Measurements from ENCODE around the gene OR2V1.
"Not testable (repeated sequence)": the region's sequence is repeated elsewhere in the genome, so short reads cannot be mapped to it uniquely, and the experiment has no call there.

The OR2V1 gene

GRCh38 chr5:181153814-181154213 lies 22.8 kb upstream of the OR2V1 start:
- DNase-seq (ENCODE audit: low spot score) = no peak
- TF ChIP-seq CTCF (IDR thresholded peaks at IDR 0.05; ENCODE audit: extremely low read depth, missing control alignments) = no peak

- TF ChIP-seq CTCF (IDR thresholded peaks at IDR 0.05; ENCODE audit: extremely low read depth, missing control alignments) = no peak
- DNase-seq (ENCODE audit: low spot score) = no peak
These were observed 21.4 kb upstream of the OR2V1 start for GRCh38 chr5:181152406-181152805.

GRCh38 chr5:181151146-181151545 lies 20.2 kb upstream of the OR2V1 start:
- no peak for DNase-seq (ENCODE audit: low spot score)

GRCh38 chr5:181149806-181150733 lies 19.1 kb upstream of the OR2V1 start:
- no peak for DNase-seq (ENCODE audit: low spot score)
- TF ChIP-seq CTCF (IDR thresholded peaks at IDR 0.05; ENCODE audit: extremely low read depth, missing control alignments) = no peak

More at GRCh38 chr5:181151146-181151545, 20.2 kb upstream of the OR2V1 start:
- no peak for TF ChIP-seq CTCF (IDR thresholded peaks at IDR 0.05; ENCODE audit: extremely low read depth, missing control alignments)

DNA sequence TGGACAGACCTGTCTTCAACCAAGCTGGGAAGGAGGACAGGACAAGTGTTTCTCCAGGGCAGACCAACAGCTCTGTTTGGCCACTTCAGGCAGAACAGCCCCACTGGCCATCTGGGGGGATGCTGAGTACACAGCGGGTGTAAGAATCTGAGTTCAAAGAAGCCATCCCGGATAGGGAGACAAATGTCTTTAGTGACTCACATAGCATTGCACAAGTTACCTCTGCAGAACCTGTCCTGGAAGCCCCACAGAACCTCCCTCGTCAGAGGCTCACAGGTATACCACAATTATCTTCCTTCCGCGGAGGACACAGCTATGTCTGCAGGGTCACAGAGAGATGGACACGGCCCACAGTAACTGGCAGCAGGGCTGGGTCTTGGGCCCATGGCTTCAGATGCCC lies 18.4 kb upstream of the OR2V1 start:
- no peak for TF ChIP-seq CTCF (IDR thresholded peaks at IDR 0.05; ENCODE audit: extremely low read depth, missing control alignments)
- no peak for DNase-seq (ENCODE audit: low spot score)

DNA sequence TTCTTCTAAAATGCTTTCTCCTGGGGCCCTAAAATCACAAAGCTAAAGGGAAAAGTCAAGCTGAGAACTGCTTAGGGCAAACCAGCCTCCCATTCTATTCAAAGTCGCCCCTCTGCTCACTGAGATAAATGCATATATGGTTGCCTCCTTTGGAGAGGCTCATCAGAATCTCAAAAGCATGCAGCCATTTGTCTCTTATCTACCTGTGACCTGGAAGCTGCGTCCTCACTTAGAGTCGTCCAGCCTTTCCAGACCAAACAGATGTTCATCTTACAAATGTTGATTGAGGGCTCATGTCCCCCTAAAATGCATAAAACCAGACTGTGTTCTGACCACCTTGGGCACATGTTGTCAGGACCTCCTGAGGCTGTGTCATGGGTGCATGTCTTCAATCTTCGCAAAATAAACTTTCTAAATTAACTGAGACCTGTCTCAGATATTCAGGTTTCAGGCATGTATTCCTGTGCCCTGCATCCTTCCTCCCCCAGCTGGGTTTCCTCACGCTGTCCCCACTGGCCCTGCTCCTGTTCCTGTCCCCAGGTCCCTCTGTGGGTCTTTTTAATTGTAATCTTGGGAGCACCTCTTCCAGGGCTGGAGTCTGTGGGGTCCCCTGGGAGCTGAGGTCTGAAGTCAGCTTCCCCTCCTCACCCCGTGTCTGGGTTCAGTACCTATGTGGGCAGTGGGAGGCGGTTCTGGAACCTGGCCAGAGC lies 16.1 kb upstream of the OR2V1 start, which contains the start of gene OR2V2:
OR2V2 (plus strand) TSS at position 660 of the 710 bp plus-strand sequence. CDS start 7,357 bp downstream, outside the sequence.
- DNase-seq (ENCODE audit: low spot score) = not testable (repeated sequence)

GRCh38 chr5:181145133-181145532 lies 14.2 kb upstream of the OR2V1 start:
- DNase-seq (ENCODE audit: low spot score) = no peak
- TF ChIP-seq CTCF (IDR thresholded peaks at IDR 0.05; ENCODE audit: extremely low read depth, missing control alignments) = no peak

All from GM20000 (cell line).